Epithelial cell of proximal tubule (primary cell): ENCODE results near the gene CDH2. TPM values are rescaled to one million over a fixed set of nuclear protein-coding genes. Genes with fewer than 3 reads are reported as not detected.

Source experiments
- DNase-seq: peaks from one replicate; pipeline ENCODE4 v3.0.0-alpha.2; 2011; ENCODE audit warnings: low read depth
- H3K4me3 ChIP-seq: 2 replicates; pipeline ENCODE4 v1.5.1; 2011; ENCODE audit warnings: low read depth, mild to moderate bottlenecking, low read length
- CTCF ChIP-seq: conservative IDR thresholded peaks from 2 replicates; pipeline ENCODE4 v1.5.1; 2012; ENCODE audit warnings: low read depth, mild to moderate bottlenecking, low read length
- total RNA-seq: library from RNA; depleted of rRNA; stranded (reverse); fragments of >200 nt; gene quantifications from 2 replicates; pipeline ENCODE4 v1.2.3, GENCODE V29; 2015

Gene CDH2
- total RNA-seq, 1 donor from 2014 or later, result 74.5 TPM

DNA sequence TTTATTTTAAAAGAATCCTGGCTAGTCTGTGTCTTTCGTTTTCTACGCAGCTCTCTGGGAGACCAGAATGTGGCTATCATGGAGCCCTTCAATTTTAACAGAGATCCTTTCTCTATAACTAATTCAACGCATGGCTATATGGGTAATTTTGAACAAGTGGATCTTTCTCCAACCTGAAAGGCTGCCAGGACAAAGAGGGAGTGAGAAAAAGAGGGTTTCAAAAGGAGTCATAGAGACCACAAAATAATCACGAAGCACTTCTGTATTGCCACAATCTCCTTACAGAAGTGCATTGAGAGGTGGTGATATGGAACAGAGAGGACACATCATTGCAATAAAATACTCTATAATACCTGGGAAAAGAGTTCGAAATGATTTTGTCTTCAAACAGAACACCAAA lies 21.7 kb upstream of the CDH2 start:
- no peak for TF ChIP-seq CTCF
- no peak for DNase-seq
- H3K4me3 ChIP-seq, result no peak overlapping the region

- H3K4me3 ChIP-seq, result no peak overlapping the region
- no peak for TF ChIP-seq CTCF
- DNase-seq, result no peak
These were observed 16.3 kb upstream of the CDH2 start for GRCh38 chr18:28193177-28193778.

DNA sequence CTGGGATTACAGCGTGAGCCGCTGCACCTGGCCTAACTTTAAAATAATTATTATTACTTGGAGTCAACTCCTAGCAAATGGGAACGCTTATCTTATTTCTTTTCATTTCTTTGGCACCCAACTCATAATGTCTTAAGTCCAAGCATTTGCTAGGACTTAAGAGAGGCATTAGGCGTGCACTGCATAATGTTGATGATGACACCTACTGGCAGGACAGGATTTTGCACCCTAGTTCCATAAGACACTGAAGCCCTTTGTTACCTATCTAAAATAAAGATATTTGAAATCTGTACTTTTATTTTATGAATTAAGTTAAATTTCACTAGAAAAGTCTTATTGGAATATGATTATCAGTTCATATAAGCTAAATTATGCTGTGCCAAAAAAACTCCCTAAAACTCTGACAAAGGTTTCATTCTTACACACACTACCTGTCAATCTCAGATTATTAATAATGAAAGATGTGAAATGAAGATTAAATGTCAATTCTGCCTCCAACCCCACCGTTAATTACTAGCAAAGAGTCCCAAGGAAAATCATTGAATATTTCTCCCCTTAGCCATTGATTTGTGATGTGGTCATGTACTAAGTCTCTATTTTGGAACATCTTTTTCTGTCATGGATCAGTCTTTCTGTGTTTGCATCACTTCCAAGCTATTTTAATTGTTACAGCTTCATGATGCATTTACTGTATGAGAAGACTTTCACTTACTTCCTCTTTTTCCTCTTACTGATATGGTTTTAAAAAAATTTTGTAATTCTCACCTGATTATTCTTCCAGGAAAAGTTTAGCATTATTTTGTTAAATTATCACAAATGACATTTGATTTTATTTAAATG lies 12.7 kb upstream of the CDH2 start:
- DNase-seq, result peak; percentile 43
- peak; percentile 82 for TF ChIP-seq CTCF
- no peak overlapping the region for H3K4me3 ChIP-seq

DNA sequence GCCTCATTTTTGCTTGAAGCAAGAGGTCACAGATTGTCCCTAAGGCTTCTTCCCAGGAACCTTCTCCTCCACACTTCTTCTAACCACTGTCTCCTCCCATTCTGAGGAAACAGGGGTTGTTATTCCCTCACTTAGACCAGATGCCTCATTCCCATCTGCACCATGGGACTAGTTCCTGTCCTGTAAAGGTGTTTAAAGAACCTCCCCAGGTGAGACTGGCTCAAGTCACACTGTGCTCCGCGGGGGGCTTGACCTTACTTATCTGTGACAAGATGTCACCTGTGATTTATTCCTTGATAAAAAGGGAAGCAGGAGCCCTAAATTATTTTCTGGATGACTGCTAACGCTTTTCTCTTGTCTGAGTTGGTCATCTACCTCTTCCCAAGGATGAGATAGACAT lies 8.2 kb upstream of the CDH2 start:
- TF ChIP-seq CTCF, result no peak
- no peak overlapping the region for H3K4me3 ChIP-seq
- no peak for DNase-seq

GRCh38 chr18:28183418-28184078 lies 6.6 kb upstream of the CDH2 start:
- no peak for DNase-seq
- no peak for TF ChIP-seq CTCF
- H3K4me3 ChIP-seq, result no peak overlapping the region

DNA sequence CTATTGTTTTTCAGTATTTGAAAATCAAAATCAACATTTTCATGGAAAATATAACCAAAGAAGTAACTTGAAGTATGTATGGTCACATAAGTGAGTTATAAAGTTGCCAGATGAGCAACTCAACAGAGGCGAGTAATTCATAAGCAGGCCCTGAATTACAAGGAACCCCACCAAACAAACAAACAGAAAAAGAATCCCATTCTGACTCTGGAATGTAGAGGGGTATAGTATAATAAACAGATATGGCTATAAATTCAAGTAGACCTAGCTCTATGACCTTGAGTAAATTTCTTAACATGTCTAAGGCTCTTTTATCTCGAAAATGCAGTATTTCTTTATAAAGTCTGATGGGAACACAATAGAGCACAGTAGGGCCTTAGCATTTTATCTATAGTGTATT lies 4.7 kb upstream of the CDH2 start:
- DNase-seq, result no peak
- no peak for TF ChIP-seq CTCF
- H3K4me3 ChIP-seq, result no peak overlapping the region
